Right renal pelvis (tissue), 4 donors: ENCODE data around the gene GAK. TPM values are rescaled to one million over a fixed set of nuclear protein-coding genes. Genes with fewer than 3 reads are reported as not detected.

ENCODE experiments used
- DNase-seq, 4 donors: peaks; one replicate each; pipeline ENCODE4 v3.0.0-alpha.2; 2013; ENCODE audit warnings: low read depth in 4 of 4, low spot score in 3 of 4, missing footprints in 1 of 4
- polyA plus RNA-seq, 4 donors: library from polyadenylated mRNA; unstranded; fragments of 120-200 nt; gene quantifications; one replicate each; pipeline ENCODE4 v1.2.1, GENCODE V29; 2013; ENCODE audit not compliant: insufficient read length in 4 of 4

Gene GAK
- polyA plus RNA-seq, 4 donors: 52.1 to 71.6 (median 58.7) TPM

DNA sequence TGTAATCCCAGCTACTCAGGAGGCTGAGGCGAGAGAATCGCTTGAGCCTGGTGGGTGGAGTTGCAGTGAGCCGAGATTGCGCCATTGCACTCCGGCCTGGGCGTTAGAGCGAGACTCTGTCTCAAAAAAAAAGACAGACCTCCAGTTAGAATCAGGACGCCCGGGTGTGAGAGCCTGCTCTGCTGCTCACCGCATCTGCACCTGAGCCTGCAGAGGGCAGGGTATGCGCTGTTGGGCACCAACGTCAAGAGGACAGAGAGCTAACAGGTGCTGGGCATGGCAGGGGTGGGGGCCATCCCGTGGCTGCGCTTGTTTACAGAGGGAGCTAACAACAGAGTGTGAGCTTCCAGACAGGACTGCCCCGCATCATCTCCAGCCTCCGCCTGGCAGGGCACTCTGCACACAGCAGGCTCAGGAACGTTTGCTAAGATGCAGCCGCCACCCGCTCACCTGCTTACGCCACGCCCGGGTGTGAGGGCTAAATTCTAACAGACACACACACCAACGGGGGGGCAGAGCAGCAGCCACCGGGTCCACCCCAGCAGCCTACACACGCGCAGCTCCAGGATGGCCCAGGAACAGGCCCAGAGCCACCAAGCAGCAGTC is 56.2 kb downstream of the GAK start:
- DNase-seq: no peak

- DNase-seq: no peak
Measured at GRCh38 chr4:874971-875817, 56.9 kb downstream of the GAK start.

DNA sequence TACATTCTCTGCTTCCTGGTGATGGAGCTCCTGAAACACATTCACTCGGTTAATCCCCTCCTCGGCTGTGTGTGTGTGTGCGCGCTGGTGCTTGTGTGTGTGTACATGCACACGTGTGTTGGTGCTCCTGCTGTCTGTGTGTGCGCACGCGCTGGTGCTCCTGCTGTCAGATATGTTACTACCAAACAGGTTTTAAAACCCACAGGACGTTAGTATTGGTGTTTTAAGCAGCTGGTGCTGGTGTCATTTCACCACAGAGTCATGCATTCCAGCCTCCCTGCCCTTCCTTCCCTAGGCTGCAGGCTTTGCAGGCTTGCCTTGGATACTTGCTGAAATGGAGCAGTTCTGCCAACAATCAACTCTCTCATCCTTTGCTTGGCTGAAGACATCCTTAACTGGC is 58.1 kb downstream of the GAK start:
- DNase-seq: no peak

DNA sequence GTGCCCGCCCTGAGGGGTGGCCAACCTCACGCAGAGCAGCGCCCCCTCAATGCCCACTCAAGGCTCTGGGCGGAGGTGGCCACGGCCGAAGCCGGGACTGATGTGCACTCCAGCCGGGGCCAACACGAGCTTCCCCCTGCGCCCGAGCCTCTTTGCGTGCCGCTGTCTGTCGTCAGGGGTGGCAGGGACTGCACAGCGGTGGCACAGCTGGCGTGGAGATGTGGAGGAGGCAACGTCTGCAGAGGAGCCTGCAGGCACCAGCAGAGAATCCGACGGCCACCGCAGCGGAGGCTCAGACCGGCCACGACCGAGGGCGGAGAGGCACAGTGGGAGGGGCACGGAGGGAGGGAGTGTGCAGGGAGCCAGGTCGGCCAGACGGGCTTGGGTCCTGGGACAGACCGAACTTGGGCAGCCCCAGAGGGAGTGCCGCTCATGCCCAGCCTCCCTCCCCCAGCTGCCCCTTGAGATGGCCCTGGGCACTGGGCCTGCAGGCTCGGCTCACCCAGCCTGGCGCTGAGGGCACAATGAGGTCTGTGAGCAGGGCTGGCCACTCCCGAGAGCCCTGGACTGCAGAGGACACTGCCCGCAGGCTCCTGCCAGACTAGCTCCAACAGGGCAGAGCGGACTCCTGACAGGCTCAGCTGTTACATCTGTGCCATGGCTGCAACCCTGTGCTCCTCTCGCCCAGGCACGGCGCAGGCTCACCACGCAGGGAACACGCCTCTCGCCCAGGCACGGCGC is 59.7 kb downstream of the GAK start:
- no peak for DNase-seq

DNA sequence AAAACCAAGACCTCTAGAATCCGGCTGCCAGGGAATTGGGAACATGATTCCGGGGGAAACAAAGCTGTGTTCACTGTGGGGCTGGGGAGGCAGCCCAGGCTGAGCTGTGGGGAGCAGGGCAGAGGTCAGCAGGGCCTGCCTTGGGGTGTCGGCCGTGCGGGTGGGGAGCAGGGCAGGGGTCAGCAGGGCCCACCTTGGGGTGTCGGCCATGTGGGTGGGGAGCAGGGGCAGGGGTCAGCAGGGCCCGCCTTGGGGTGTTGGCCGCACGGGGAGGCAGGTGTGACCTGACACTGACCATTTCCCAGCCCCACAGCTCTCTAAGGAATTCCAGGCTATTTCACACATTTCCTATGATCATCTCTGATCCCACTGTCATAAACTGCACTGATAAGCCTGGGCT is 60.6 kb downstream of the GAK start:
- no peak for DNase-seq

DNA sequence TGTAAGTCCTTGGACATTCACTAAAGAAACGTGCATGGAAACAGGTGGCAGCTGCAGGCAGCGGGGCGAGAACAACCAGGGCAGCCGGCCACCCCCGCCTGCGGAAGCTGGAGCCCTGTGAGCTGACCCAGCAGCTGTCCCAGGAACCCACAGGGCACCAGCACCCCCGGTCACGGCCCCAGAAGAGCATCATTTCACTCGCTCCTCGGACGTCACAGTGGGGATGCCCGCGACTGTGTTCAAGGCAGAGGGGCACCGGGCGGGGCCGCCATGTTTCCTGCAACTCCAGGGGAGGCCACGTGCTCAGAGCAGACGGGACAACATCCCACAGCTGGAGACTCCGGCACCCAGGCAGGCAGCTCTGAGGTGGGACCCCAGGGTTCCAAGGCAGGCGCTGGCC is 61.2 kb downstream of the GAK start:
- DNase-seq: no peak

GRCh38 chr4:869776-870175 is 62.3 kb downstream of the GAK start:
- DNase-seq: no peak

GRCh38 chr4:868421-868820 is 63.7 kb downstream of the GAK start:
- no peak for DNase-seq

DNA sequence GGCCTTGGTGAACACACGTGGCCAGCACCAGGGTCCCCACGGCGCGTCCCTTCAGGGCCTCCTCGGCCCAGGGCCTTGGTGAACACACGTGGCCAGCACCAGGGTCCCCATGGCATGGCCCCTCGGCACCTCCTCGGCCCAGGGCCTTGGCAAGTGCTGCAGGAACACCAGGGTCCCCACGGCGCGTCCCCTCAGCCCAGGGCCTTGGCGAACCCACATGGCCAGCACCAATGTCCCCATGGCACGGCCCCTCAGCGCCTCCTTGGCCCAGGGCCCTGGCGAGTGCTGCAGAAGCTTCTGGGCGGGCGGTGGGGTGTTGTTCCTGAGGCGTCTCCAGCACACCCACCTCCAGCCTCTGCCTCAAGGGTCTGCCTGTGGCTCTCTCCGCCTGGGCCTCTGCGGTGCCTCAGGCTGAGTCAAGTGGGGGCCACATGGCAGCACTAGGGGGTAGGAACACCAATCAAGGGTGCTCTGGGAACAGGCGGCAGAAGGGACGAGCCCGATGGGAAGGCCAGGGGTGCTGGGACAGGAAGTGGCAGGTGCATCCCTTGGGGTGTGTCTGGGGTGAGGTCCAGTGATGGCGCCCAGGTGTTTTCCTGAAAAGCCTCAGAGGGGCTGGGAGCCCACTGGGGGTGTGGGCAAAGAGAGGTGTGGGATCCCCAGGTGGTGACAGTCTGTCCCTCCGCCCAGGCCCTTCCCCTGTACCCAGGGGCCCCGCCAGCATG is 64.4 kb downstream of the GAK start:
- no peak for DNase-seq

DNA sequence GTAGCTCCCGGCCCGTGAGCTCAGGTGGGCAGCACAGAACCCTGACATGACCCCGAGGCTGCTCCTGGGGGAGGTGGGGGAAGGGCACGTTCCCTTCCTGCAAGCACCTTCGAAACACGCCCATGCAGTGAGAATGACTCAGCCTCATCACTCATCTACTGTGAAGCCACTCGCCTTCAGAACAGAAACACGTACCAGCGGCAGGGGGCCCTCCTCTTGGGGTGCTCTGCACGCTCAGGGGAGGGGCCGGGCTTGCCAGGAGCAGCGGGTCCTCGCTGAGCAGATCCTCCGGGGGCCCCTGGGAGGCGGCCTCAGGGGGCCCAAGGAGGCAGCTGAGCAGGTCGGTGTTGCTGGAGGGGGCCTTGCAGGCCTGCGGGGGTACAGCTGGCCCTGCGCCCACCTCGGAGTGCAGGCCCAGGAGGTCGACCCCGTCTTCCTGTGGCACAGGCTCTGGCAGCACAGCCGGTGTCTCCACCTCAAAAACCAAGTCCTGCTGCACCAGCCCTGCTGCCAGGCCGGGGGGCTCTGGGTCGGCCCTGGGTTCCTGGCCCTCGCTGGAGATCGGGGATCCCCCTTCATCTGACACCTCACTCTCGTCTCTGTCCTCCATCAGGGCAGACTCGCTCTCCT is 65.2 kb downstream of the GAK start:
- DNase-seq: no peak

GRCh38 chr4:866068-866760 is 65.9 kb downstream of the GAK start:
- DNase-seq: no peak

- DNase-seq: no peak
Measured at GRCh38 chr4:865572-865971, 66.5 kb downstream of the GAK start.

GRCh38 chr4:865121-865465 is 67.0 kb downstream of the GAK start:
- DNase-seq: no peak

GRCh38 chr4:864456-865120 is 67.5 kb downstream of the GAK start:
- no peak for DNase-seq

- no peak for DNase-seq
Measured at GRCh38 chr4:860561-860960, 71.6 kb downstream of the GAK start.

- DNase-seq: no peak
Measured at GRCh38 chr4:859496-859895, 72.6 kb downstream of the GAK start.

- DNase-seq: no peak
Measured at GRCh38 chr4:858831-859451, 73.2 kb downstream of the GAK start.

- no peak for DNase-seq
Measured at GRCh38 chr4:858041-858481, 74.1 kb downstream of the GAK start.

DNA sequence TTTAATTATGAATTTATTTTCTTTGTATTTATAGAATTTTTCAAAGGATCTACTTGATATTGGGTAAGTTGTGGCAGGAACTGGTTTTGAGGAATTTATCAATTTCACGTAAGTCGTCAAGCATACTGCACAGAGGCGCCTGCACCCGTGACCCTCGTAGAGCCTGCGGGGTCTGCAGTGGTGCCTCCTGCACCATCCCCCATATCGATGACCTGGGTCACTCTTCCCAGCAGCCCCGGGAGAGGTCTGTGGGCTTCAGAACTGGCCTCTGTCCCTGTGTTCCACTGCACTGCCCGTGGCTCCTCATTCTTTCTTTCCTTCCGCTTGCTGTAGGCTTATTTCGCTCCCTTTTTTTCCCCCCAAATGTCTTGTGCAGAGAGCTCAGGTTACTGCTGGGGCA is 74.7 kb downstream of the GAK start:
- no peak for DNase-seq
